Mesodermal cell (in vitro differentiated cells): ENCODE measurements around the gene CD99L2.
"Not testable (repeated sequence)": the region's sequence is repeated elsewhere in the genome, so short reads cannot be mapped to it uniquely, and the experiment has no call there.

Source experiments
- H3K27ac ChIP-seq: 2 replicates; pipeline ENCODE4 v1.7.0; 2013; ENCODE audit warnings: mild to moderate bottlenecking, low read depth, low read length, moderate library complexity; ENCODE audit not compliant: severe bottlenecking
- H3K36me3 ChIP-seq: 2 replicates; pipeline ENCODE4 v1.7.1; 2013; ENCODE audit warnings: mild to moderate bottlenecking, low read length, moderate library complexity; ENCODE audit not compliant: control insufficient read depth, insufficient read depth
- H3K4me1 ChIP-seq: one replicate; pipeline ENCODE4 v1.7.1; 2013; ENCODE audit warnings: mild to moderate bottlenecking, low read length; ENCODE audit not compliant: insufficient read depth, control insufficient read depth, poor library complexity, severe bottlenecking
- H3K4me3 ChIP-seq: 2 replicates; pipeline ENCODE4 v1.7.0; 2013; ENCODE audit warnings: low read length, control low read depth, mild to moderate bottlenecking; ENCODE audit not compliant: insufficient read depth, poor library complexity, severe bottlenecking; ENCODE audit errors: extremely low read depth
- H3K9me3 ChIP-seq: 2 replicates; pipeline ENCODE4 v1.7.1; 2013; ENCODE audit warnings: mild to moderate bottlenecking, low read length, moderate library complexity; ENCODE audit not compliant: control insufficient read depth
- WGBS, 2 experiments: methylation state at CpG; one replicate each; pipeline ENCODE4 v1.1.5; 2013; ENCODE audit warnings: missing lambda C conversion rate in 2 of 2; ENCODE audit not compliant: insufficient coverage in 2 of 2; 5-methylcytosine and 5-hydroxymethylcytosine counted together

The CD99L2 gene

DNA sequence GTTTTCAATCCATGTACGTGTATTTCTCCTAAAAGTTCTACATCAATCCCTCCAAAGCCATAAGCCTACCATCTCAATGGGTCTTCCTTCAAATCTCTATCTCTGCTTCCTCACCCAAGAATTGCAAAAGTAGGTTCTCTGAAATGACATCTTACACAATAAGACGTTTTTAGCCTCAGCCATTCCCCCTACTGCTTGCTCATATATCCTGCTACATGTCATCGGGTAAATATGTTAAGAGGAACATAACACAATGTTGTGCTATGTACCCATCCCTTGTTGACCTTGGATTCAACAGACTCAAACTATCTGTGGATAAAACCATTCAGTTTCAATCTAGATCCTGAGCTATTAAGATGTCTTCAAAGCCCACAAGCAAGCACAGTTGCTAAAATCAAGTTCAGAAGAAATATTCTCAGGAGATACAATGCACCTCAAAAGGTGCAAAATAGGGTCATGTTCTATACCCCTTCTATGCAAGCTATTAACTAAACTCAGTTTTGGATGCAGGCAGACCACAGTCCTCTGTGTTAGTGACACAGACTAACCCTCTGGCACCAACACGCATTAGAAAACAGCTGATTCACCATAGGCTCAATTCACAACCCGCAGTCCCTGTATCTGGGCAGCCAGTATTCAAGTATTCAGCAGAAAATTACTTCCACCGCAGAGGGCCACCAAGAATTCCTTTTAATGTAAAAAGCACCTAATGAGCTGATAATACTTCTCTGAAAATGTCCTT, 56.8 kb downstream of the CD99L2 start:
- Histone ChIP-seq H3K4me3 (no peak overlapping the region), H3K9me3 (no peaks in the 10 kb centered on the region), H3K36me3 (no peaks in the 10 kb centered on the region), H3K4me1 (no peaks in the 10 kb centered on the region), H3K27ac (no peak overlapping the region)
- WGBS, 2 experiments: 90 to 100% methylated on average over 1 to 2 of the region's 6 CpGs

DNA sequence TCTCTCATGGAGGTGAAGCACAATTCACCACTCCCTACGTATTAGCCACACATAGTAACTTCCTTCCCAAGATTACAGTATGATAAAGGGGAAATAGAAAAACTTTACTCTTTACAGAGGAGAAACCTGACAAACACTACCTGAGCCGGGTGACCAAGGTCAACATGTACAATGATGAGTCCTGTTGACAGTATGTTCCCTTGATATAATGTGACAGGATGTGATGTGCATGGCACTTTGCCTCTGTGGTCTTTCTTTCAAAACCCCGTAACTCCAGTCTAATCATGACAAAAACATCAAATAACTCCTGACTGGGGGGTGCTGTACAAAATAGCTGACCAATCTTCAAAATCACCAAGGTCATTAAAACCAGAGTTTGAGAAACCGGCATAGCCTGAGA, 60.6 kb downstream of the CD99L2 start:
- WGBS, 2 experiments: 100% methylated on average over 1 of the region's 4 CpGs; no CpG with 5 or more reads in 1 of the 2 experiments
- no peak overlapping the region for H3K4me3 ChIP-seq
- H3K9me3 ChIP-seq: no peaks in the 10 kb centered on the region
- no peaks in the 10 kb centered on the region for H3K36me3 ChIP-seq
- H3K27ac ChIP-seq: no peak overlapping the region
- no peaks in the 10 kb centered on the region for H3K4me1 ChIP-seq

DNA sequence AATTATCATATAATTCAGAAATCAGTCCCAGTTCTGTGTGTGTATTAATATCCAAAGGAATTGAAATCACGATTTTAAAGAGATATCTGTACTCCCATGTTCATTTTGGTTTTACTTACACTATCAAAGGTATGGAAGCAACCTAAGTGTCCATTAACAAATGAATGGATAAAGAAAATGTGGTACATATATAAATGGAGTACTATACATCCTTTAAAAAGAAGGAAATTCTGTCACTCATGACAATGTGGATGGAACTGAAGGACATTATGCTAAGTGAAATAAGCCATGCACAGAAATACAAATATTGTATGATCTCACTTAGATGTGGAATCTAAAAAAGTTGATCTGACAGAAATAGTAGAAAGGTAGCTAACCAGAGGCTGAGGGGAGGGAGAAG, 63.8 kb downstream of the CD99L2 start:
- Histone ChIP-seq H3K4me3 (no peak overlapping the region), H3K27ac (no peak overlapping the region), H3K4me1 (no peaks in the 10 kb centered on the region), H3K9me3 (no peaks in the 10 kb centered on the region), H3K36me3 (no peaks in the 10 kb centered on the region)
- no CpG with 5 or more reads among the region's 1 CpG for WGBS, 2 experiments

- no peak overlapping the region for H3K4me3 ChIP-seq
- no peaks in the 10 kb centered on the region for H3K36me3 ChIP-seq
- WGBS, 2 experiments: no CpG with 5 or more reads among the region's 1 CpG
- H3K27ac ChIP-seq: no peak overlapping the region
- no peaks in the 10 kb centered on the region for H3K9me3 ChIP-seq
- no peaks in the 10 kb centered on the region for H3K4me1 ChIP-seq
Measured at GRCh38 chrX:150833454-150834056, 64.9 kb downstream of the CD99L2 start.

DNA sequence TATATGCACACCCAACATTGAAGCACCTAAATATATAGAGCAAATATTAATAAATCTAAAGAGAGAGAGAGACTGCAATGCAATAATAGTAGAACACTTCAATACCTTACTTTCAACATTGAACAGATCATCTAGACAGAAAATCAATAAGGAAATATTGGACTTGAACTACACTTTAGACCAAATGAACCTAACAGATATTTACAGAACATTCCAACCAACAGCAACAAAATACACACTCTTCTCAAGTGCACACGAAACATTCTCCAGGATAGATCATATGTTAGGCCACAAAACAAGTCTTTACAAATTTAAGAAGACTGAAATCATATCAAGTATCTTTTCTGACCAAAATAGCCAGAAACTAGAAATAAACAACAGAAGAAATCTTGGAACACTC, 66.6 kb downstream of the CD99L2 start:
- no peaks in the 10 kb centered on the region for H3K9me3 ChIP-seq
- H3K4me3 ChIP-seq: no peak overlapping the region
- H3K4me1 ChIP-seq: no peaks in the 10 kb centered on the region
- H3K27ac ChIP-seq: no peak overlapping the region
- H3K36me3 ChIP-seq: no peaks in the 10 kb centered on the region
- WGBS, 2 experiments: no CpG with 5 or more reads among the region's 1 CpG

GRCh38 chrX:150828785-150829184, 69.7 kb downstream of the CD99L2 start:
- Histone ChIP-seq H3K27ac (no peak overlapping the region), H3K9me3 (no peaks in the 10 kb centered on the region), H3K4me1 (no peaks in the 10 kb centered on the region), H3K36me3 (no peaks in the 10 kb centered on the region), H3K4me3 (no peak overlapping the region)
- whole genome bisulfite sequencing, 2 experiments: no CpG with 5 or more reads among the region's 5 CpGs

- H3K36me3 ChIP-seq, H3K4me3 ChIP-seq, H3K4me1 ChIP-seq, H3K27ac ChIP-seq, H3K9me3 ChIP-seq: not testable (repeated sequence)
Measured at GRCh38 chrX:150824352-150824751, 74.1 kb downstream of the CD99L2 start.

DNA sequence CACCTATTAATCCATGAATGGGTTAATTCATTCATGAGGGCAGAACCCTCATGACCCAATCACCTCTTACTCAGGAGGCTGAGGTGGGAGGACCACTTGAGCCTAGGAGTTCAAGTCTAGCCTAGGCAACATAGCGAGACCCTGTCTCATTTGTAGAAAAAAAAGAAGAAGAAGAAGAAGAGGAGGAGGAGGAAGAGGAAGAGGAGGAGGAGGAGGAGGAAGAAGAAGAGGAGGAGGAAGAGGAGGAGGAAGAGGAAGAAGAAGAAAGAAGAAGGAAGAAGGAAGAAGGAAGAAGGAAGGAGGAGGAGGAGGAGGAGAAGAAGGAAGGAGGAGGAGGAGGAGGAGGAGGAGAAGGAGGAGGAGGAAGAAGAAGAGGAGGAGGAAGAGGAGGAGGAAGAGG, 74.6 kb downstream of the CD99L2 start:
- 100% methylated on average over 1 of the region's 1 CpG; no CpG with 5 or more reads in 1 of the 2 experiments for WGBS, 2 experiments
- H3K36me3 ChIP-seq, H3K9me3 ChIP-seq, H3K4me1 ChIP-seq, H3K27ac ChIP-seq, H3K4me3 ChIP-seq: not testable (repeated sequence)

DNA sequence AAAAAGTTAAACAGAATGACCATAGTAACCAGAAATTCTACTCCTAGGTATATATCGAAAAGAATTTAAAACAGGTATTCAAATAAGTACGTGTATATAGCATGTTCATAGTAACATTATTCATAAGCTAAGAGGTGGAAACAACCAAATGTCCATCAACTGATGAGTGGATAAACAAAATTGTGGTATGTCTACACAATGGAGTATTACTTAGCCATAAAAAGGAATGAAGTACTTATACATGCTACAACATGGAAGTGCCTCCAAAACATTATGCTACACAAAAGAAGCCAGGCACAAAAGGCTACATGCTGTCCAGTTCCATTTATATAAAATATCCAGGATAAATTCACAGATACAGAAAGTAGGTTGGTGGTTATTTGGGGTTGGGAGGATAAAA, 76.5 kb downstream of the CD99L2 start:
- no peak overlapping the region for H3K4me3 ChIP-seq
- no CpG with 5 or more reads among the region's 2 CpGs for WGBS, 2 experiments
- H3K27ac ChIP-seq: no peak overlapping the region
- no peaks in the 10 kb centered on the region for H3K9me3 ChIP-seq
- no peaks in the 10 kb centered on the region for H3K36me3 ChIP-seq
- no peaks in the 10 kb centered on the region for H3K4me1 ChIP-seq

DNA sequence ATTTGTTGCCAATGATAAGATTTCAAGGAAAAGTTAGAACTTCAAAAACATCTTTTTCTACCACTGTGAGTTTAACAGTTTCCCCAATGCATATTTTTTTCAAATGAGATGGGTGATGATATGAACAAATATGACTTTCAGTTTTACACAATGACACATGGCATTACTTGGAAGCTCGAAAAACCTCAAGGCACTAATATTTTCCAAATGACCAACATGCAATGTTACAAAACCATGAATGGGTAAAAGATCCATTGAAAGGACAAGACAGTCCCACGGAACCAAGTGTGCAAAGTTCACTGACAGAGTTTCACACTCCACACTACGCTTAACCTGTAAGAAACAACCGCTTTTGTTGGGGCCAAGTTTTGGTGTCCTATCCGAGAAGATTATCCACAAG, 84.5 kb downstream of the CD99L2 start:
- H3K4me1 ChIP-seq: no peaks in the 10 kb centered on the region
- 83% methylated on average over 1 of the region's 5 CpGs; no CpG with 5 or more reads in 1 of the 2 experiments for WGBS, 2 experiments
- no peak overlapping the region for H3K4me3 ChIP-seq
- no peaks in the 10 kb centered on the region for H3K36me3 ChIP-seq
- H3K27ac ChIP-seq: no peak overlapping the region
- H3K9me3 ChIP-seq: no peaks in the 10 kb centered on the region

GRCh38 chrX:150806827-150807226, 91.6 kb downstream of the CD99L2 start:
- WGBS, 2 experiments: no CpG with 5 or more reads among the region's 1 CpG
- Histone ChIP-seq H3K4me3 (no peak overlapping the region), H3K4me1 (no peaks in the 10 kb centered on the region), H3K9me3 (no peaks in the 10 kb centered on the region), H3K27ac (no peak overlapping the region), H3K36me3 (no peaks in the 10 kb centered on the region)
